Measurements from ENCODE around the gene MINPP1. TPM values are rescaled to one million over a fixed set of nuclear protein-coding genes. Genes with fewer than 3 reads are reported as not detected.

MINPP1 gene
- total RNA-seq, 2 donors from 2014 or later = 9.5 to 10.7 TPM

DNA sequence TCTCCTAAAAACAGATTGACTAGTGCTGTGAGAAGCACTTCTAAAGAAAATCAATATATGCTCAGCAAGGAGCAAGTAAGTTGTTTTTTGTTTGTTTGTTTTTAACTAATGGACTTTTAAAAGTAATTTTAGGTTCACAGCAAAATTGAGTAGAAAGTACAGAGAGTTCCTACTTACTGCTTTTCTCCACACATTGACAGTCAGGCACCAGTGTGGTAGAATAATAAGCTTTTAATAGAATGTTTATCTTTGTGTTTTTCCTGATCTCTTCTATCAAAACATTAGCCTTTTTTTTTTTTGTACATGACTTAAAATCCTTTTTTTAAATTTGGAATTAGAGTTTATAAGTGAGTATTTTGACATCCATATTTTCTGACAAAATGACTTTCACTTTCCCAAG lies 28.0 kb downstream of the MINPP1 start:
- Histone ChIP-seq H3K27ac (peak overlapping the region; percentile 25 to 30), H3K9me3 (no peaks in the 10 kb centered on the region), H3K4me1 (ENCODE audit: control insufficient read depth in 1 of 2, low read depth in 2 of 2) (peaks cover 6 to 27% of the 10 kb centered on the region in 2 donors), H3K36me3 (peaks cover 9% of the 10 kb centered on the region), H3K4me3 (no peak overlapping the region), H3K27me3 (replicated peaks; ENCODE audit: insufficient read depth) (no peaks in the 10 kb centered on the region)
- no peak for ATAC-seq (ENCODE audit: insufficient number of reproducible peaks, low FRiP score, low read depth)
- TF ChIP-seq, protein P1, sequence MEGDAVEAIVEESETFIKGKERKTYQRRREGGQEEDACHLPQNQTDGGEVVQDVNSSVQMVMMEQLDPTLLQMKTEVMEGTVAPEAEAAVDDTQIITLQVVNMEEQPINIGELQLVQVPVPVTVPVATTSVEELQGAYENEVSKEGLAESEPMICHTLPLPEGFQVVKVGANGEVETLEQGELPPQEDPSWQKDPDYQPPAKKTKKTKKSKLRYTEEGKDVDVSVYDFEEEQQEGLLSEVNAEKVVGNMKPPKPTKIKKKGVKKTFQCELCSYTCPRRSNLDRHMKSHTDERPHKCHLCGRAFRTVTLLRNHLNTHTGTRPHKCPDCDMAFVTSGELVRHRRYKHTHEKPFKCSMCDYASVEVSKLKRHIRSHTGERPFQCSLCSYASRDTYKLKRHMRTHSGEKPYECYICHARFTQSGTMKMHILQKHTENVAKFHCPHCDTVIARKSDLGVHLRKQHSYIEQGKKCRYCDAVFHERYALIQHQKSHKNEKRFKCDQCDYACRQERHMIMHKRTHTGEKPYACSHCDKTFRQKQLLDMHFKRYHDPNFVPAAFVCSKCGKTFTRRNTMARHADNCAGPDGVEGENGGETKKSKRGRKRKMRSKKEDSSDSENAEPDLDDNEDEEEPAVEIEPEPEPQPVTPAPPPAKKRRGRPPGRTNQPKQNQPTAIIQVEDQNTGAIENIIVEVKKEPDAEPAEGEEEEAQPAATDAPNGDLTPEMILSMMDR (IDR thresholded peaks at IDR 0.05) = no peak
- no peak for DNase-seq (ENCODE audit: low spot score)

DNA sequence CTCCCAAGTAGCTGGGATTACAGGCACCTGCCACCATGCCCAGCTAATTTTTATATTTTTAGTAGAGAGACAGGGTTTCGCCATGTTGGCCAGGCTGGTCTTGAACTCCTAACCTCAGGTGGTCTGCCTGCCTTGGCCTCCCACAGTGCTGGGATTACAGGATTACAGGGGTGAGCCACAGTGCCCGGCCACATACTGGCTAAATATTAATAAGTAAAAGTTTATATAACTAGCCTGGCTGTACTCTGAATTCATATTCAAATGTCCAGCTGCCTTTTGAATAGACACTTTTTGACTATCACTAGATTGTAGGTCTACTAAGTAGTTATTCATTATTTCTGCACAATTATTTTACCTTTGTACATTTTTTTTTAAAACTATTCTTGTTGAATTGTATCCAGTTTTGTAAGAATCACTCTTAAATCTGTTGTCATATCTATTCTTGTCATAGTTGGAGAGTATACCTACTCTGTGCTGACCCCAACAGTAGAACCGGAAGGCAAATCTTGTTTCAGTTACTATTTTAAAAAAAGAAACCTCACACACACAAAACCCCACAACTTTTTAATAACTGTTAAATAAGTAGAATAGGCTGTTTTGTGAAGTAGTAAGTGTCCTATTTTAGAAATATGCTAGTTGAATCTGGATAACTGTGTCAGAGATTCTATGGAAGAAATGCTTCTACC lies 29.6 kb downstream of the MINPP1 start:
- Histone ChIP-seq H3K4me1 (ENCODE audit: control insufficient read depth in 1 of 2, low read depth in 2 of 2) (peaks cover 13 to 41% of the 10 kb centered on the region in 2 donors), H3K27ac (no peak overlapping the region), H3K36me3 (peaks cover 9% of the 10 kb centered on the region), H3K27me3 (replicated peaks; ENCODE audit: insufficient read depth) (no peaks in the 10 kb centered on the region), H3K4me3 (no peak overlapping the region), H3K9me3 (no peaks in the 10 kb centered on the region)
- TF ChIP-seq, protein P1 (IDR thresholded peaks at IDR 0.05) = no peak
- ATAC-seq (ENCODE audit: insufficient number of reproducible peaks, low FRiP score, low read depth) (no peak), DNase-seq (ENCODE audit: low spot score) (no peak)

DNA sequence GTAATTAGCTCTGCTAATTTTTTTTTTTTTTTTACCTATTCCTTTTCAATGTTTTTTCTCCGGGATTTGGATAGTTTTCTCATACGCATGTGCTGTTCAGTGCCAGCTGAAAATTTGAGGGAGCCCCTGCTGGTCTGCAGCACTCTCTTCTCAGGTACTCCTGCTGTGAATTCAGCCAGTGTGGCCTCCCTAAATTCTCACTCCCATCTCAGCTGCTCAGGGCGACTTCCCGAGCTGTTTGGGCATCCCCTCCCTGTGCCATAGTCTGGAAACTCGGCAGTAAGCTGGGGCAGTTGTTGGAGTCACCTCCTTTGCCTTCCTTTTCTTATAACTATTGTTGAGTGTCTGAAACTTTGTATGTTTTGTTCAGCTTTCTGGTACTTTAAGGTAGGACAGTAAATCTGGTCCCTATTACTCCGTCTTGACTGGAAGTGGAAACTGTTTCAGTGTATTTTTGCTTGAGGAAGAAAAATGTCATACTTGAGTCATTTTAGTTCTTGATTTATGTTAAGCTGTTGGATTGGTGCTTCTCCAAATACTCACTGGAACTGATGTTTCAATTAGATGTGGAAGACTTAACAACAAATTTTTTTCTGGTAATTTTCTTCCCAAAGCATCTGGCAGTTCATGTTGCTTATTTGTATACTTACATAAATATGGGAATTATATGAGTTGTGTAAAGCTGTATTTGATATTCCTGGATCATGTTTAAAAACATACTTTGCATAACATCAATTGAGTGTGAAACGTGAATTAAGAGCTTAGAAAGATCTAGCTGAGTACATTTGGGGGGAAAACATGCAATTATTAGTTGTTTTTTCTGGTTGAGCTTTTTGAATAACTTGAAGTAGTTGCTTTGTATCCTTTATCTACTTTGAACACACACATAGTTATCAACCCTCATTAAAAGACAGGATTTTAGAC lies 33.7 kb downstream of the MINPP1 start:
- Histone ChIP-seq H3K9me3 (peaks cover 5% of the 10 kb centered on the region), H3K4me1 (ENCODE audit: control insufficient read depth in 1 of 2, low read depth in 2 of 2) (peaks cover 7 to 35% of the 10 kb centered on the region in 2 donors), H3K27me3 (replicated peaks; ENCODE audit: insufficient read depth) (no peaks in the 10 kb centered on the region), H3K27ac (peak overlapping the region; percentile 12 to 50), H3K4me3 (peak overlapping the region; percentile 30), H3K36me3 (no peaks in the 10 kb centered on the region)
- DNase-seq (ENCODE audit: low spot score) (no peak), ATAC-seq (ENCODE audit: insufficient number of reproducible peaks, low FRiP score, low read depth) (no peak)
- TF ChIP-seq, protein P1 (IDR thresholded peaks at IDR 0.05) = no peak

DNA sequence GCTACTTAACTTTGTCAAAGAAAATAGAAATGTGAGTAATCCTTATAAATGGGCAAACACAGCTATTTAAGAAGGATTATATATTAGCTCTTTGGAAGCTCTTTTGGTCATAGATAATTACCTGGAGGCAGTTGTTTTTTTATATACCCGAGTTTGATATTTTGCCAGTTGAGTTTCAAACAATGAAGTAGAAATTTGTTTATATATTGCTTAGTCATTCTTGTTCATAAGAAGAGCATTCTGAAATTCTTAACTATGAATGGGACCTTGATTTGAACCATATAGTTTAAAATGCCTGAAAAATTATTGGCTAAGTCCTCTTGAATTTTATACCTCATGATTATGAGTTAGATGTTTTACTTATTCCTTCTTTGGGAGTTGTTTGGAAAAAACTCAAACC lies 36.4 kb downstream of the MINPP1 start:
- no peak for ATAC-seq (ENCODE audit: insufficient number of reproducible peaks, low FRiP score, low read depth)
- Histone ChIP-seq H3K27ac (no peak overlapping the region), H3K4me3 (no peak overlapping the region)

More for the DNA sequence above, 36.4 kb downstream of the MINPP1 start:
- DNase-seq (ENCODE audit: low spot score) = no peak
- TF ChIP-seq, protein P1 (IDR thresholded peaks at IDR 0.05) = no peak
- Histone ChIP-seq H3K4me1 (ENCODE audit: control insufficient read depth in 1 of 2, low read depth in 2 of 2) (peaks cover 22 to 44% of the 10 kb centered on the region in 2 donors), H3K36me3 (no peaks in the 10 kb centered on the region), H3K9me3 (peaks cover 5% of the 10 kb centered on the region), H3K27me3 (replicated peaks; ENCODE audit: insufficient read depth) (no peaks in the 10 kb centered on the region)
